GM20000 (cell line): Measurements from ENCODE around the gene PIGK.

ENCODE experiments used
- DNase-seq: peaks from one replicate; pipeline ENCODE4 v3.0.0; 2012; ENCODE audit warnings: low spot score
- CTCF ChIP-seq: IDR thresholded peaks from 2 replicates; pipeline ENCODE4 v1.5.1; 2012; ENCODE audit warnings: mild to moderate bottlenecking, control low read depth; ENCODE audit errors: extremely low read depth, missing control alignments

The PIGK gene

GRCh38 chr1:77219166-77219887 is at the start of gene PIGK:
Gene PIGK (minus strand): TSS chr1:77219430. CDS start chr1:77219402, 28 bp downstream.
- DNase-seq = peak; percentile 75
- TF ChIP-seq CTCF = no peak

- DNase-seq = no peak
- no peak for TF ChIP-seq CTCF
These were observed 47.8 kb upstream of the PIGK start for GRCh38 chr1:77267035-77267434.

GRCh38 chr1:77265180-77265579 is 46.0 kb upstream of the PIGK start:
- DNase-seq = no peak
- no peak for TF ChIP-seq CTCF

GRCh38 chr1:77263708-77264107 is 44.5 kb upstream of the PIGK start:
- DNase-seq = no peak
- TF ChIP-seq CTCF = no peak

GRCh38 chr1:77253211-77253610 is 34.0 kb upstream of the PIGK start:
- no peak for DNase-seq
- no peak for TF ChIP-seq CTCF

- no peak for DNase-seq
- no peak for TF ChIP-seq CTCF
These were observed 30.9 kb upstream of the PIGK start for GRCh38 chr1:77250126-77250525.

- DNase-seq = no peak
- no peak for TF ChIP-seq CTCF
These were observed 26.6 kb upstream of the PIGK start for GRCh38 chr1:77245830-77246229.
